ENCODE measurements around the gene TRPC1. TPM values are rescaled to one million over a fixed set of nuclear protein-coding genes. Genes with fewer than 3 reads are reported as not detected.
A peak's percentile ranks its signal among the peaks of the same experiment; 100 is the strongest.
"Not testable (repeated sequence)": the region's sequence is repeated elsewhere in the genome, so short reads cannot be mapped to it uniquely, and the experiment has no call there.

The TRPC1 gene
- total RNA-seq, 1 donor from 2014 or later, result 34.4 TPM

- DNase-seq (ENCODE audit: low read depth), result not testable (repeated sequence)
Observed at GRCh38 chr3:142752605-142753004, 28.8 kb downstream of the TRPC1 start.

GRCh38 chr3:142754494-142754893 lies 30.7 kb downstream of the TRPC1 start:
- DNase-seq (ENCODE audit: low read depth), result no peak

GRCh38 chr3:142768338-142768737 lies 44.5 kb downstream of the TRPC1 start:
- DNase-seq (ENCODE audit: low read depth), result no peak

- no peak for DNase-seq (ENCODE audit: low read depth)
Observed at GRCh38 chr3:142777927-142778326, 54.1 kb downstream of the TRPC1 start.

- no peak for DNase-seq (ENCODE audit: low read depth)
Observed at GRCh38 chr3:142778541-142778940, 54.7 kb downstream of the TRPC1 start.

GRCh38 chr3:142779591-142779990 lies 55.8 kb downstream of the TRPC1 start:
- DNase-seq (ENCODE audit: low read depth), result peak; percentile 4

GRCh38 chr3:142782616-142783015 lies 58.8 kb downstream of the TRPC1 start:
- no peak for DNase-seq (ENCODE audit: low read depth)

GRCh38 chr3:142784228-142784627 lies 60.4 kb downstream of the TRPC1 start:
- no peak for DNase-seq (ENCODE audit: low read depth)

- no peak for DNase-seq (ENCODE audit: low read depth)
Observed at GRCh38 chr3:142785996-142786395, 62.2 kb downstream of the TRPC1 start.

GRCh38 chr3:142787719-142788118 lies 63.9 kb downstream of the TRPC1 start:
- DNase-seq (ENCODE audit: low read depth), result no peak

GRCh38 chr3:142794508-142794907 lies 70.7 kb downstream of the TRPC1 start:
- no peak for DNase-seq (ENCODE audit: low read depth)

GRCh38 chr3:142795332-142795731 lies 71.5 kb downstream of the TRPC1 start:
- no peak for DNase-seq (ENCODE audit: low read depth)

- no peak for DNase-seq (ENCODE audit: low read depth)
Observed at GRCh38 chr3:142796823-142797222, 73.0 kb downstream of the TRPC1 start.

- no peak for DNase-seq (ENCODE audit: low read depth)
Observed at GRCh38 chr3:142801746-142802145, 77.9 kb downstream of the TRPC1 start.

- no peak for DNase-seq (ENCODE audit: low read depth)
Observed at GRCh38 chr3:142802891-142803290, 79.1 kb downstream of the TRPC1 start.

- DNase-seq (ENCODE audit: low read depth), result peak; percentile 72
Observed at GRCh38 chr3:142808103-142808917, 84.5 kb downstream of the TRPC1 start.

GRCh38 chr3:142809259-142809658 lies 85.4 kb downstream of the TRPC1 start:
- no peak for DNase-seq (ENCODE audit: low read depth)

- no peak for DNase-seq (ENCODE audit: low read depth)
Observed at GRCh38 chr3:142815803-142816202, 92.0 kb downstream of the TRPC1 start.

- no peak for DNase-seq (ENCODE audit: low read depth)
Observed at GRCh38 chr3:142817356-142817755, 93.5 kb downstream of the TRPC1 start.

GRCh38 chr3:142817897-142818296 lies 94.1 kb downstream of the TRPC1 start:
- DNase-seq (ENCODE audit: low read depth), result no peak

GRCh38 chr3:142818651-142819050 lies 94.8 kb downstream of the TRPC1 start:
- no peak for DNase-seq (ENCODE audit: low read depth)

- no peak for DNase-seq (ENCODE audit: low read depth)
Observed at GRCh38 chr3:142819179-142819578, 95.3 kb downstream of the TRPC1 start.

GRCh38 chr3:142828703-142829305 lies 105.0 kb downstream of the TRPC1 start:
- DNase-seq (ENCODE audit: low read depth), result peak; percentile 71
